GM18526 (cell line): ENCODE measurements around the gene KCTD16.

ENCODE experiments used
- POLR2A ChIP-seq: IDR thresholded peaks from 3 replicates; pipeline ENCODE4 v1.6.1; 2011; ENCODE audit not compliant: insufficient read length; ENCODE audit errors: extremely low read depth

KCTD16 gene

GRCh38 chr5:144329681-144330080 lies 159.0 kb downstream of the KCTD16 start:
- TF ChIP-seq POLR2A: no peak

GRCh38 chr5:144331361-144331760 lies 160.7 kb downstream of the KCTD16 start:
- TF ChIP-seq POLR2A: no peak

GRCh38 chr5:144332265-144332664 lies 161.6 kb downstream of the KCTD16 start:
- TF ChIP-seq POLR2A: no peak

GRCh38 chr5:144333336-144333920 lies 162.8 kb downstream of the KCTD16 start:
- no peak for TF ChIP-seq POLR2A

- TF ChIP-seq POLR2A: no peak
These were observed 164.9 kb downstream of the KCTD16 start for GRCh38 chr5:144335561-144335960.

GRCh38 chr5:144336191-144336961 lies 165.7 kb downstream of the KCTD16 start:
- no peak for TF ChIP-seq POLR2A

GRCh38 chr5:144352330-144352729 lies 181.7 kb downstream of the KCTD16 start:
- TF ChIP-seq POLR2A: no peak

- TF ChIP-seq POLR2A: no peak
These were observed 182.2 kb downstream of the KCTD16 start for GRCh38 chr5:144352732-144353317.

GRCh38 chr5:144356489-144356888 lies 185.8 kb downstream of the KCTD16 start:
- TF ChIP-seq POLR2A: no peak

GRCh38 chr5:144361406-144361805 lies 190.7 kb downstream of the KCTD16 start:
- no peak for TF ChIP-seq POLR2A

GRCh38 chr5:144365885-144366284 lies 195.2 kb downstream of the KCTD16 start:
- TF ChIP-seq POLR2A: no peak

GRCh38 chr5:144367991-144368390 lies 197.3 kb downstream of the KCTD16 start:
- no peak for TF ChIP-seq POLR2A

GRCh38 chr5:144368556-144368955 lies 197.9 kb downstream of the KCTD16 start:
- TF ChIP-seq POLR2A: no peak

GRCh38 chr5:144369006-144369405 lies 198.3 kb downstream of the KCTD16 start:
- no peak for TF ChIP-seq POLR2A

- TF ChIP-seq POLR2A: no peak
These were observed 199.6 kb downstream of the KCTD16 start for GRCh38 chr5:144370273-144370672.

- no peak for TF ChIP-seq POLR2A
These were observed 204.0 kb downstream of the KCTD16 start for GRCh38 chr5:144374637-144375036.
